ENCODE results near the gene GPS2.
A peak's percentile ranks its signal among the peaks of the same experiment; 100 is the strongest.

GPS2 gene

GRCh38 chr17:7290685-7291084 is 24.5 kb downstream of the GPS2 start:
- no peak for FAIRE-seq

GRCh38 chr17:7290166-7290565 is 25.0 kb downstream of the GPS2 start:
- FAIRE-seq, result no peak

- FAIRE-seq, result no peak
Measured at GRCh38 chr17:7289256-7290032, 25.7 kb downstream of the GPS2 start.

GRCh38 chr17:7285679-7286078 is 29.5 kb downstream of the GPS2 start:
- no peak for FAIRE-seq

- no peak for FAIRE-seq
Measured at GRCh38 chr17:7284911-7285310, 30.2 kb downstream of the GPS2 start.

- no peak for FAIRE-seq
Measured at GRCh38 chr17:7283471-7284216, 31.5 kb downstream of the GPS2 start.

GRCh38 chr17:7282752-7283321 is 32.3 kb downstream of the GPS2 start:
- no peak for FAIRE-seq

- no peak for FAIRE-seq
Measured at GRCh38 chr17:7281953-7282751, 33.0 kb downstream of the GPS2 start.

- peak; percentile 92 for FAIRE-seq
Measured at GRCh38 chr17:7281074-7281952, 33.8 kb downstream of the GPS2 start, which contains the start of gene SLC2A4. TSS of gene SLC2A4 (plus strand) at chr17:7281718. CDS start at chr17:7281935, 217 bp downstream.

GRCh38 chr17:7280519-7281073 is 34.6 kb downstream of the GPS2 start:
- peak; percentile 47 for FAIRE-seq

- no peak for FAIRE-seq
Measured at GRCh38 chr17:7279448-7279847, 35.7 kb downstream of the GPS2 start.

- FAIRE-seq, result no peak
Measured at GRCh38 chr17:7266784-7267183, 48.4 kb downstream of the GPS2 start.

- no peak for FAIRE-seq
Measured at GRCh38 chr17:7263801-7264078, 51.4 kb downstream of the GPS2 start.

- FAIRE-seq, result no peak
Measured at GRCh38 chr17:7262935-7263800, 52.0 kb downstream of the GPS2 start.

Data from A204.1 (cell line).